BLaER1 (cell line): ENCODE results near the gene ITPKB.

Experiments
- H3K27ac ChIP-seq: shearing (Covaris generic); formaldehyde crosslinking; 2 replicates; pipeline ENCODE4 v1.8.1; 2022
- H3K27me3 ChIP-seq: shearing (Covaris generic); formaldehyde crosslinking; 2 replicates; pipeline ENCODE4 v1.8.1; 2022
- H3K36me3 ChIP-seq: shearing (Covaris generic); formaldehyde crosslinking; 2 replicates; pipeline ENCODE4 v1.8.1; 2022
- H3K4me1 ChIP-seq: shearing (Covaris generic); formaldehyde crosslinking; 2 replicates; pipeline ENCODE4 v1.8.1; 2022
- H3K4me2 ChIP-seq: shearing (Covaris generic); formaldehyde crosslinking; 2 replicates; pipeline ENCODE4 v1.8.1; 2022
- H3K4me3 ChIP-seq: shearing (Covaris generic); formaldehyde crosslinking; 2 replicates; pipeline ENCODE4 v1.8.1; 2022
- H3K9ac ChIP-seq: shearing (Covaris generic); formaldehyde crosslinking; 2 replicates; pipeline ENCODE4 v1.8.1; 2022
- H3K9me3 ChIP-seq: shearing (Covaris generic); formaldehyde crosslinking; 2 replicates; pipeline ENCODE4 v1.8.1; 2022
- H4K20me1 ChIP-seq: shearing (Covaris generic); formaldehyde crosslinking; 2 replicates; pipeline ENCODE4 v1.8.1; 2022
- Cebpa-rat ChIP-seq: shearing (Covaris generic); IDR thresholded peaks from 2 replicates; pipeline ENCODE4 v1.8.1; 2022

Gene ITPKB

GRCh38 chr1:226597616-226598454 is 141.2 kb downstream of the ITPKB start:
- Histone ChIP-seq H4K20me1 (no peaks in the 10 kb centered on the region), H3K4me1 (peaks cover 22% of the 10 kb centered on the region), H3K4me2 (peak overlapping the region; percentile 33), H3K4me3 (no peak overlapping the region), H3K27me3 (no peaks in the 10 kb centered on the region), H3K36me3 (no peaks in the 10 kb centered on the region), H3K9ac (no peak overlapping the region), H3K9me3 (no peaks in the 10 kb centered on the region), H3K27ac (no peak overlapping the region)
- TF ChIP-seq Cebpa-rat, result no peak

GRCh38 chr1:226596531-226597165 is 142.4 kb downstream of the ITPKB start:
- peaks cover 12% of the 10 kb centered on the region for H3K4me1 ChIP-seq
- no peak for TF ChIP-seq Cebpa-rat
- no peaks in the 10 kb centered on the region for H3K9me3 ChIP-seq
- H3K27ac ChIP-seq, result no peak overlapping the region
- no peaks in the 10 kb centered on the region for H3K27me3 ChIP-seq
- H3K9ac ChIP-seq, result no peak overlapping the region
- H3K36me3 ChIP-seq, result no peaks in the 10 kb centered on the region
- no peak overlapping the region for H3K4me3 ChIP-seq
- H4K20me1 ChIP-seq, result no peaks in the 10 kb centered on the region
- H3K4me2 ChIP-seq, result no peak overlapping the region

GRCh38 chr1:226593541-226593940 is 145.5 kb downstream of the ITPKB start:
- Histone ChIP-seq H3K27me3 (no peaks in the 10 kb centered on the region), H3K4me3 (no peak overlapping the region), H3K36me3 (no peaks in the 10 kb centered on the region), H3K9me3 (no peaks in the 10 kb centered on the region), H3K4me2 (no peak overlapping the region), H4K20me1 (no peaks in the 10 kb centered on the region), H3K4me1 (peaks cover 12% of the 10 kb centered on the region), H3K9ac (no peak overlapping the region), H3K27ac (no peak overlapping the region)
- no peak for TF ChIP-seq Cebpa-rat

- Histone ChIP-seq H3K27ac (no peak overlapping the region), H4K20me1 (no peaks in the 10 kb centered on the region), H3K9ac (no peak overlapping the region), H3K4me3 (no peak overlapping the region), H3K36me3 (no peaks in the 10 kb centered on the region), H3K4me1 (no peaks in the 10 kb centered on the region), H3K27me3 (no peaks in the 10 kb centered on the region), H3K4me2 (no peak overlapping the region), H3K9me3 (no peaks in the 10 kb centered on the region)
- TF ChIP-seq Cebpa-rat, result no peak
Measured at GRCh38 chr1:226590614-226591013, 148.5 kb downstream of the ITPKB start.

GRCh38 chr1:226589008-226589733 is 149.9 kb downstream of the ITPKB start:
- no peaks in the 10 kb centered on the region for H3K9me3 ChIP-seq
- no peak overlapping the region for H3K27ac ChIP-seq
- H3K9ac ChIP-seq, result no peak overlapping the region
- H3K4me2 ChIP-seq, result no peak overlapping the region
- peaks cover 4% of the 10 kb centered on the region for H3K4me1 ChIP-seq
- H4K20me1 ChIP-seq, result no peaks in the 10 kb centered on the region
- no peak for TF ChIP-seq Cebpa-rat
- H3K27me3 ChIP-seq, result no peaks in the 10 kb centered on the region
- H3K36me3 ChIP-seq, result no peaks in the 10 kb centered on the region
- no peak overlapping the region for H3K4me3 ChIP-seq

- H3K9me3 ChIP-seq, result no peaks in the 10 kb centered on the region
- H3K36me3 ChIP-seq, result no peaks in the 10 kb centered on the region
- no peak for TF ChIP-seq Cebpa-rat
- no peaks in the 10 kb centered on the region for H3K27me3 ChIP-seq
- H4K20me1 ChIP-seq, result no peaks in the 10 kb centered on the region
- H3K4me2 ChIP-seq, result no peak overlapping the region
- no peak overlapping the region for H3K9ac ChIP-seq
- no peak overlapping the region for H3K4me3 ChIP-seq
- H3K27ac ChIP-seq, result no peak overlapping the region
- H3K4me1 ChIP-seq, result peaks cover 7% of the 10 kb centered on the region
Measured at GRCh38 chr1:226588484-226588883, 150.6 kb downstream of the ITPKB start.

GRCh38 chr1:226586650-226587422 is 152.2 kb downstream of the ITPKB start:
- Histone ChIP-seq H3K9me3 (no peaks in the 10 kb centered on the region), H3K9ac (no peak overlapping the region), H4K20me1 (no peaks in the 10 kb centered on the region), H3K4me3 (no peak overlapping the region), H3K27ac (no peak overlapping the region), H3K27me3 (no peaks in the 10 kb centered on the region), H3K4me2 (no peak overlapping the region), H3K4me1 (peaks cover 7% of the 10 kb centered on the region), H3K36me3 (no peaks in the 10 kb centered on the region)
- TF ChIP-seq Cebpa-rat, result no peak

GRCh38 chr1:226586116-226586515 is 153.0 kb downstream of the ITPKB start:
- Histone ChIP-seq H3K4me1 (peaks cover 7% of the 10 kb centered on the region), H3K9me3 (no peaks in the 10 kb centered on the region), H3K27ac (no peak overlapping the region), H3K4me2 (no peak overlapping the region), H3K9ac (no peak overlapping the region), H3K36me3 (no peaks in the 10 kb centered on the region), H3K27me3 (no peaks in the 10 kb centered on the region), H3K4me3 (no peak overlapping the region), H4K20me1 (no peaks in the 10 kb centered on the region)
- TF ChIP-seq Cebpa-rat, result no peak

- Histone ChIP-seq H3K36me3 (no peaks in the 10 kb centered on the region), H3K4me1 (peaks cover 7% of the 10 kb centered on the region), H4K20me1 (no peaks in the 10 kb centered on the region), H3K4me3 (no peak overlapping the region), H3K9ac (no peak overlapping the region), H3K27ac (no peak overlapping the region), H3K9me3 (no peaks in the 10 kb centered on the region), H3K4me2 (peak overlapping the region; percentile 24; the same call in 1 of the 2 replicates), H3K27me3 (no peaks in the 10 kb centered on the region)
- TF ChIP-seq Cebpa-rat, result no peak
Measured at GRCh38 chr1:226584164-226584563, 154.9 kb downstream of the ITPKB start.
